Vagina (tissue), 2 donors: ENCODE data around the gene MYLK.

ENCODE experiments used
- POLR2A ChIP-seq, 2 donors: fragments of 450-650 bp; IDR thresholded peaks; one replicate each; pipeline ENCODE4 v1.6.1; 2017; ENCODE audit warnings: antibody characterized with exemption in 2 of 2, mild to moderate bottlenecking in 2 of 2, moderate library complexity in 2 of 2
- TF ChIP-seq, protein P1 (sequence below), 3 experiments: fragments of 450-650 bp in 2 of 3; fragments of 200-600 bp in 1 of 3; sonication (generic) in 1 of 3; IDR thresholded peaks; one replicate each; pipeline ENCODE4 v1.5.1; 2017 to 2019; ENCODE audit warnings: antibody characterized with exemption in 3 of 3, mild to moderate bottlenecking in 2 of 3, moderate library complexity in 2 of 3

DNA sequence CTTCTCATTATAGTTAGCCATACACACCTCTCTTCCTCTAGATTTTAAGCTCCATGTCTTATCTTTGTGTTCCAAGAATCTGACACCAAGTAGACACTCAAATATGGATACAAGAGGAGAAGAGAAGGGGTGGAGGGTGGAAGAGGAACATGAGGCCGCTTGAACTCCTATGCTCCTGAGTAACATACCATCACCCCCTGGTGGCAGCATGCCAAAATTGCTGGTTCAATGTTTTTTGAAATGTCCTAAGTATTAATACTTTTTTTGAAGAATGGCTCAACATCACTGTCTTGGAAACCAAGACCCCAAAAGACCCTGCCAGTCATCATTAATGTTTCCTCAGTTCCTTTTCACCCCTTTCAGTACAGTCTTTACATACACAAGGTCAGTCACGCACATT, 227.4 kb downstream of the MYLK start:
- TF ChIP-seq, protein P1, sequence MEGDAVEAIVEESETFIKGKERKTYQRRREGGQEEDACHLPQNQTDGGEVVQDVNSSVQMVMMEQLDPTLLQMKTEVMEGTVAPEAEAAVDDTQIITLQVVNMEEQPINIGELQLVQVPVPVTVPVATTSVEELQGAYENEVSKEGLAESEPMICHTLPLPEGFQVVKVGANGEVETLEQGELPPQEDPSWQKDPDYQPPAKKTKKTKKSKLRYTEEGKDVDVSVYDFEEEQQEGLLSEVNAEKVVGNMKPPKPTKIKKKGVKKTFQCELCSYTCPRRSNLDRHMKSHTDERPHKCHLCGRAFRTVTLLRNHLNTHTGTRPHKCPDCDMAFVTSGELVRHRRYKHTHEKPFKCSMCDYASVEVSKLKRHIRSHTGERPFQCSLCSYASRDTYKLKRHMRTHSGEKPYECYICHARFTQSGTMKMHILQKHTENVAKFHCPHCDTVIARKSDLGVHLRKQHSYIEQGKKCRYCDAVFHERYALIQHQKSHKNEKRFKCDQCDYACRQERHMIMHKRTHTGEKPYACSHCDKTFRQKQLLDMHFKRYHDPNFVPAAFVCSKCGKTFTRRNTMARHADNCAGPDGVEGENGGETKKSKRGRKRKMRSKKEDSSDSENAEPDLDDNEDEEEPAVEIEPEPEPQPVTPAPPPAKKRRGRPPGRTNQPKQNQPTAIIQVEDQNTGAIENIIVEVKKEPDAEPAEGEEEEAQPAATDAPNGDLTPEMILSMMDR (IDR thresholded peaks at IDR 0.05) = no peak
- TF ChIP-seq POLR2A (IDR thresholded peaks at IDR 0.05) = no peak
